Astrocyte (in vitro differentiated cells and primary cell): ENCODE measurements around the gene MCTP2. TPM values are rescaled to one million over a fixed set of nuclear protein-coding genes. Genes with fewer than 3 reads are reported as not detected.

Source experiments
- DNase-seq: peaks from one replicate; pipeline ENCODE4 v3.0.0-alpha.2; 2010; ENCODE audit warnings: low read depth
- FAIRE-seq: peaks from 2 replicates; lab custom pipeline; 2011; peaks lifted over from hg19 to GRCh38; lab: Jason Lieb, UNC
- H2AFZ ChIP-seq: 2 replicates; pipeline ENCODE4 v1.6.0; 2012; ENCODE audit warnings: low read depth, low read length, inconsistent platforms
- H3K27ac ChIP-seq: 2 replicates; pipeline ENCODE4 v1.5.1; 2011; ENCODE audit warnings: low read depth, low read length, inconsistent platforms
- H3K27me3 ChIP-seq: 2 replicates; pipeline ENCODE4 v1.6.0; 2011; ENCODE audit warnings: low read length, inconsistent platforms; ENCODE audit not compliant: insufficient read depth
- H3K36me3 ChIP-seq: 2 replicates; pipeline ENCODE4 v1.5.1; 2011; ENCODE audit warnings: low read length, inconsistent platforms; ENCODE audit not compliant: insufficient read depth
- H3K4me1 ChIP-seq: 2 replicates; pipeline ENCODE4 v1.5.1; 2011; ENCODE audit warnings: low read length, inconsistent platforms; ENCODE audit not compliant: insufficient read depth
- H3K4me2 ChIP-seq: 2 replicates; pipeline ENCODE4 v1.6.0; 2012; ENCODE audit warnings: low read length, inconsistent platforms
- H3K4me3 ChIP-seq: 2 replicates; pipeline ENCODE4 v1.5.1; 2011; ENCODE audit warnings: low read depth, mild to moderate bottlenecking, low read length, inconsistent platforms; ENCODE audit not compliant: insufficient read depth
- H3K79me2 ChIP-seq: 2 replicates; pipeline ENCODE4 v1.6.0; 2012; ENCODE audit warnings: mild to moderate bottlenecking, low read length, inconsistent platforms; ENCODE audit not compliant: insufficient read depth
- H3K9ac ChIP-seq: 2 replicates; pipeline ENCODE4 v1.6.0; 2012; ENCODE audit warnings: mild to moderate bottlenecking, low read length, inconsistent platforms
- H3K9me3 ChIP-seq: 2 replicates; pipeline ENCODE4 v1.5.1; 2012; ENCODE audit warnings: low read depth, mild to moderate bottlenecking, low read length, inconsistent platforms; ENCODE audit not compliant: insufficient read depth
- H4K20me1 ChIP-seq: 2 replicates; pipeline ENCODE4 v1.6.0; 2012; ENCODE audit warnings: low read length, inconsistent platforms; ENCODE audit not compliant: insufficient read depth
- H3K27ac Mint-ChIP-seq: one replicate; pipeline ENCODE4 v1.8.0; 2021; ENCODE audit warnings: mild to moderate bottlenecking, mixed read lengths; ENCODE audit not compliant: unreplicated experiment
- H3K27me3 Mint-ChIP-seq: one replicate; pipeline ENCODE4 v1.8.0; 2021; ENCODE audit warnings: low read depth, mixed read lengths; ENCODE audit not compliant: unreplicated experiment
- H3K36me3 Mint-ChIP-seq: one replicate; pipeline ENCODE4 v1.8.0; 2021; ENCODE audit warnings: low read depth, mixed read lengths; ENCODE audit not compliant: unreplicated experiment
- H3K4me1 Mint-ChIP-seq: one replicate; pipeline ENCODE4 v1.8.0; 2021; ENCODE audit warnings: low read depth, mixed read lengths; ENCODE audit not compliant: unreplicated experiment
- H3K4me3 Mint-ChIP-seq: one replicate; pipeline ENCODE4 v1.8.0; 2021; ENCODE audit warnings: mild to moderate bottlenecking, moderate library complexity, mixed read lengths; ENCODE audit not compliant: unreplicated experiment
- H3K9me3 Mint-ChIP-seq: one replicate; pipeline ENCODE4 v1.8.0; 2021; ENCODE audit warnings: mild to moderate bottlenecking, mixed read lengths; ENCODE audit not compliant: unreplicated experiment
- EZH2 ChIP-seq: IDR thresholded peaks from 2 replicates; pipeline ENCODE4 v1.6.1; 2012; ENCODE audit warnings: mild to moderate bottlenecking, low read length, inconsistent platforms; ENCODE audit not compliant: insufficient read depth
- total RNA-seq: library from RNA; stranded (reverse); gene quantifications from 2 replicates; pipeline ENCODE4 v1.2.1, GENCODE V29; 2021
- TF ChIP-seq, protein P1 (sequence below): IDR thresholded peaks from 2 replicates; pipeline ENCODE4 v1.5.1; 2011; ENCODE audit warnings: low read depth, mild to moderate bottlenecking, inconsistent platforms, low read length, moderate library complexity; ENCODE audit not compliant: insufficient read depth

The MCTP2 gene
- total RNA-seq, 1 donor from 2014 or later, result 2.6 TPM

DNA sequence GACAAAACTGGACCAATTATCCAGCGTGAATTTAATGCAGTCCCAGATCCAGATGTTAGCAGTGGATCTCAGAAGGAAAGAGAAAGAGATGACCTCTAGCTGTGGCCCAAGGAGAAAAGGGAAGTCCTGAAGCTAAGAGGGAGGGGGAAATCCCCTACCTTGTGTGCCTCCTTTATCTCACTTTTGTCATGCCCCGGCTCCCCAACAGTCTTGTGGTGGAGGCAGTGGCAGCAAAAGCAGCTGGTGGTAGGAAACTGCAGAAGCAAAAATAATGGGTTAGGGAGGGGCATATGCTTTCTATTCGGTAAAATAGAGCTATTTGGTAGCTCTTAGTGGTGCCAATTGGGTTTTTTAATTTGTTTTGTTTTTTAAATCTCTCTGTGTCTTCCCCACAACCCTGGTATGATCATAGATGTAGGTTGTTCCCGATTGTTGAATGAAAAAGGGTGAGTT is 56.5 kb downstream of the MCTP2 start:
- H3K9ac ChIP-seq, result no peak overlapping the region
- no peaks in the 10 kb centered on the region for H3K79me2 ChIP-seq
- H4K20me1 ChIP-seq, result no peaks in the 10 kb centered on the region
- H3K36me3 ChIP-seq, result no peaks in the 10 kb centered on the region
- Mint-ChIP-seq H3K36me3 (peaks cover 2% of the 10 kb centered on the region), H3K4me3 (no peak overlapping the region), H3K4me1 (no peaks in the 10 kb centered on the region), H3K9me3 (no peaks in the 10 kb centered on the region), H3K27ac (no peak overlapping the region), H3K27me3 (no peaks in the 10 kb centered on the region)
- H3K4me3 ChIP-seq, result no peak overlapping the region
- no peaks in the 10 kb centered on the region for H3K4me1 ChIP-seq
- no peak overlapping the region for H2AFZ ChIP-seq
- no peak overlapping the region for H3K27ac ChIP-seq
- DNase-seq (no peak), FAIRE-seq (no peak)
- TF ChIP-seq, protein P1, sequence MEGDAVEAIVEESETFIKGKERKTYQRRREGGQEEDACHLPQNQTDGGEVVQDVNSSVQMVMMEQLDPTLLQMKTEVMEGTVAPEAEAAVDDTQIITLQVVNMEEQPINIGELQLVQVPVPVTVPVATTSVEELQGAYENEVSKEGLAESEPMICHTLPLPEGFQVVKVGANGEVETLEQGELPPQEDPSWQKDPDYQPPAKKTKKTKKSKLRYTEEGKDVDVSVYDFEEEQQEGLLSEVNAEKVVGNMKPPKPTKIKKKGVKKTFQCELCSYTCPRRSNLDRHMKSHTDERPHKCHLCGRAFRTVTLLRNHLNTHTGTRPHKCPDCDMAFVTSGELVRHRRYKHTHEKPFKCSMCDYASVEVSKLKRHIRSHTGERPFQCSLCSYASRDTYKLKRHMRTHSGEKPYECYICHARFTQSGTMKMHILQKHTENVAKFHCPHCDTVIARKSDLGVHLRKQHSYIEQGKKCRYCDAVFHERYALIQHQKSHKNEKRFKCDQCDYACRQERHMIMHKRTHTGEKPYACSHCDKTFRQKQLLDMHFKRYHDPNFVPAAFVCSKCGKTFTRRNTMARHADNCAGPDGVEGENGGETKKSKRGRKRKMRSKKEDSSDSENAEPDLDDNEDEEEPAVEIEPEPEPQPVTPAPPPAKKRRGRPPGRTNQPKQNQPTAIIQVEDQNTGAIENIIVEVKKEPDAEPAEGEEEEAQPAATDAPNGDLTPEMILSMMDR, result no peak
- no peak for TF ChIP-seq EZH2
- peaks cover 2% of the 10 kb centered on the region for H3K9me3 ChIP-seq
- H3K4me2 ChIP-seq, result no peak overlapping the region
- H3K27me3 ChIP-seq, result no peaks in the 10 kb centered on the region

DNA sequence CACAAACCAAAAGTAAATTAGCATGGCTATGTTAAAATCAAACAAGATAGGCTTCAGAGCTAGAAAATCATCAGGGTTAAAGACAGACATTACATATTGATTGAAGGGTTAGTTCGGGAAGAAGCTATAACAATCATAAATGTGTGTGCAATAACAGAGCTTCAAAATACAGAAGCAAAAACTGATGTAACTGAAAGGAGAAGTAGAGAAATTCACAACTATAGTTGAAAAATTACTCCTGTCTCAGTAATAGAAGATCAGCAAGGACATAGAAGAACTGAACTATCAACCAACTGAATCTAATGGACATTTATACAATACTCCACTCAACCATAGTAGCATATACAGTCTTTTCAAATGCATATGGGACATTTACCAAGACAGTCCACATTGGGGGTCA is 59.4 kb downstream of the MCTP2 start:
- H4K20me1 ChIP-seq, result no peaks in the 10 kb centered on the region
- no peak overlapping the region for H3K4me2 ChIP-seq
- Mint-ChIP-seq H3K27me3 (no peaks in the 10 kb centered on the region), H3K4me1 (peaks cover 2% of the 10 kb centered on the region), H3K9me3 (no peaks in the 10 kb centered on the region), H3K36me3 (no peaks in the 10 kb centered on the region), H3K4me3 (no peak overlapping the region), H3K27ac (no peak overlapping the region)
- H2AFZ ChIP-seq, result no peak overlapping the region
- H3K79me2 ChIP-seq, result no peaks in the 10 kb centered on the region
- H3K9me3 ChIP-seq, result peaks cover 2% of the 10 kb centered on the region
- FAIRE-seq (no peak), DNase-seq (no peak)
- H3K9ac ChIP-seq, result no peak overlapping the region
- no peak overlapping the region for H3K27ac ChIP-seq
- H3K4me1 ChIP-seq, result no peaks in the 10 kb centered on the region
- H3K36me3 ChIP-seq, result no peaks in the 10 kb centered on the region
- no peak for TF ChIP-seq EZH2
- TF ChIP-seq, protein P1, result no peak
- no peaks in the 10 kb centered on the region for H3K27me3 ChIP-seq
- no peak overlapping the region for H3K4me3 ChIP-seq

DNA sequence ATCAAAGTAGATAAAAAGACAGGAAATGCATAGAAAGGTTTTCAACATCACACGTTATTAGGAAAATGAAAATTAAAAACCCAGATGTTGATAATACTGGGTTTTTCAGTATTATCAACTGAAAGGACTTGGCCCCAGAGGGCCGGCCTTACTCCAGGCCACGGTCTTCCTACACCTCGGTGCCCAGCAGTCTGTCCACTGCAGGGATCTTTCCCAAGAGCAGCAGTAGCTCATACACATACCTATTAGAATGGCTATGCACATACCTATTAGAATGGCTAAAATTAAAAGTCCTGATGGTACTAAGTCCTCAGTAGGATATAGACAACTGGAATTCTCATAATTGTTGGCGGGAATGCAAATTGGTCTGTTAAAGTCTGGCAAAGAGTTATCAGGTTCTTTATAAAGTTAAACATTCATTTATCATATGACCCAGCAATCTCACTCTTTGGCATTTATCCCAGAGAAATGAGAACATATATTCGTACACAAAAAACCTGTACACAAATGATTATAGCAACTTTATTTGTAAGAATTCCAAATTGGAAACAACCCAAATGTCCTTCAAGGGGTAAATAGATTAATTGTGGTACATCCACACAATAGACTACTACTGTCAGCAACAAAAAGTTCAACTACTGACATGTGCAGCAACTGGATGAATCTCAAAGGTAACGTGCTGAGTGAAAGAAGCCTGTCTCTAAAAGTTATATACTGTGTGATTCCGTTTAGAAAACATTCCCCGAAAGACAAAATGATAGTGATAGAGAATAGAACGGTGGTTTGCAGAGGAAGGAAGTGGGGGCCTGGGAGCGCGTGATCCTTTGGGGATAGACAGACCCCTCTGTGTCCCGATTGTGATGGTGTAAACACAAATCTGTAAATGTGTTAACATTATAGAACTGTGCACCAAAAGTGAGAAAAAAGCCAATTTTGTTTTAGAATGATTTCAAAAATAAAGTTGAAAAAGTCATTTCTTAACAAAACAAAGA is 62.3 kb downstream of the MCTP2 start:
- no peak overlapping the region for H3K9ac ChIP-seq
- Mint-ChIP-seq H3K9me3 (no peaks in the 10 kb centered on the region), H3K4me1 (peaks cover 9% of the 10 kb centered on the region), H3K27me3 (no peaks in the 10 kb centered on the region), H3K27ac (no peak overlapping the region), H3K4me3 (no peak overlapping the region), H3K36me3 (no peaks in the 10 kb centered on the region)
- no peaks in the 10 kb centered on the region for H3K79me2 ChIP-seq
- no peaks in the 10 kb centered on the region for H3K36me3 ChIP-seq
- TF ChIP-seq, protein P1, result no peak
- TF ChIP-seq EZH2, result no peak
- FAIRE-seq (no peak), DNase-seq (peak; percentile 37)
- no peaks in the 10 kb centered on the region for H4K20me1 ChIP-seq
- no peak overlapping the region for H3K27ac ChIP-seq
- no peaks in the 10 kb centered on the region for H3K4me1 ChIP-seq
- no peak overlapping the region for H2AFZ ChIP-seq
- no peak overlapping the region for H3K4me2 ChIP-seq
- H3K9me3 ChIP-seq, result peaks cover 2% of the 10 kb centered on the region
- no peaks in the 10 kb centered on the region for H3K27me3 ChIP-seq
- H3K4me3 ChIP-seq, result no peak overlapping the region
